Activated CD8-positive, alpha-beta T cell treated with anti-CD3 and anti-CD28 coated beads for 36 hours (primary cell): Measurements from ENCODE around the gene SLC6A13. TPM values are rescaled to one million over a fixed set of nuclear protein-coding genes. Genes with fewer than 3 reads are reported as not detected.

ENCODE experiments used
- ATAC-seq: fragments of 200-7000 bp; cut with Tn5 transposase; one replicate; pipeline ENCODE4 v1.10.0; 2021; ENCODE audit warnings: mild to moderate bottlenecking, moderate library complexity
- CTCF ChIA-PET: fragments of 350-600 bp; sonication (Branson Sonifier 250); formaldehyde crosslinking; loops from one replicate; lab custom pipeline; 2021; ENCODE audit warnings: antibody characterized with exemption; lab: Charles Lee
- POLR2A ChIA-PET: fragments of 350-600 bp; sonication (Branson Sonifier 250); formaldehyde crosslinking; loops from one replicate; lab custom pipeline; 2021; ENCODE audit warnings: antibody characterized with exemption; lab: Charles Lee
- DNase-seq: peaks from one replicate; pipeline ENCODE4 v3.0.0-alpha.2; 2020
- H3K27ac Mint-ChIP-seq: one replicate; pipeline ENCODE4 v1.8.0; 2021; ENCODE audit warnings: mild to moderate bottlenecking, mixed read lengths
- H3K27me3 Mint-ChIP-seq: one replicate; pipeline ENCODE4 v1.8.0; 2021; ENCODE audit warnings: mixed read lengths
- H3K36me3 Mint-ChIP-seq: one replicate; pipeline ENCODE4 v1.8.0; 2021; ENCODE audit warnings: low read depth, mixed read lengths
- H3K4me1 Mint-ChIP-seq: one replicate; pipeline ENCODE4 v1.8.0; 2021; ENCODE audit warnings: low read depth, mixed read lengths
- H3K4me3 Mint-ChIP-seq: one replicate; pipeline ENCODE4 v1.8.0; 2021; ENCODE audit warnings: mild to moderate bottlenecking, moderate library complexity, mixed read lengths
- H3K9me3 Mint-ChIP-seq: one replicate; pipeline ENCODE4 v1.8.0; 2021; ENCODE audit warnings: mixed read lengths
- intact Hi-C: fragments of 100-400 bp; cut with micrococcal nuclease; formaldehyde crosslinking; loops from one replicate; pipeline ENCODE4 v1.10.0; 2022
- total RNA-seq, 2 experiments: library from RNA; stranded (reverse); gene quantifications; one replicate each; pipeline ENCODE4 v1.2.3, GENCODE V29; 2021
- TF ChIP-seq, protein P1 (sequence below): fragments of 200-600 bp; IDR thresholded peaks from one replicate; pipeline ENCODE4 v1.8.0; 2022; ENCODE audit warnings: antibody characterized with exemption, mild to moderate bottlenecking

The SLC6A13 gene
- total RNA-seq, 2 experiments from 2014 or later = not detected

DNA sequence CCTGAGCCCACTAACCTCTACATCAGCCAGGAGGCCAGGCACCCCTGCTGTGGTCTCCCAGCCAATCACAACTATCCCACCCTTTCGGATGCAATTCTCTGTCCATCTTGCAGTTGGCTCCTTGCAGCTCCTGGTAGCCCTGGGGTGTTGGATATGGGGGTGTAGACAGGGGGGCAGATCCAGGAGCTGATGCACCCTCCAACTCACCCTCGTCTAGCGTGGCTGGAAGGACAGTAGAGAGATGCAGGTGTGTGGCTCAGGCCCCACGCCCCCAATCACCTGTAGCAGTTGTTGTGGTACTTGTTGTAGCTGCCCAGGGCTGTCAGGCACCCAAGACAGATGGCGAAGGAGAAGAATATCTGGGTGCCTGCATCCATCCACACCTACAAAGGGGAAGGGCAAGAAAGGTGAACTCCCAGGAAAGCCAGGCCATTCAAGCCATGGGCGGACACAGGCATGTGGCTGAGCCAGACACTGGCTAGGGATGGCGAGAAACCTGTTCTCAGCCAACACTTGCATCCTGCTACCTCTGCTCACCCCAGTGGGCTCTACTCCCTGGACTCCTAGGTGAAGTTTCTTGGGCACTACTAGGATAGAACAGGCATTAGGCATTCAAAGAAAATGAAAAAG lies 35.2 kb downstream of the SLC6A13 start:
- no peaks in the 10 kb centered on the region for H3K9me3 Mint-ChIP-seq
- DNase-seq (no peak), ATAC-seq (no peak)
- H3K4me3 Mint-ChIP-seq = no peak overlapping the region
- no peaks in the 10 kb centered on the region for H3K4me1 Mint-ChIP-seq
- ChIA-PET CTCF (no interaction called here), POLR2A (no interaction called here)
- intact Hi-C loops = no loop called here
- TF ChIP-seq, protein P1, sequence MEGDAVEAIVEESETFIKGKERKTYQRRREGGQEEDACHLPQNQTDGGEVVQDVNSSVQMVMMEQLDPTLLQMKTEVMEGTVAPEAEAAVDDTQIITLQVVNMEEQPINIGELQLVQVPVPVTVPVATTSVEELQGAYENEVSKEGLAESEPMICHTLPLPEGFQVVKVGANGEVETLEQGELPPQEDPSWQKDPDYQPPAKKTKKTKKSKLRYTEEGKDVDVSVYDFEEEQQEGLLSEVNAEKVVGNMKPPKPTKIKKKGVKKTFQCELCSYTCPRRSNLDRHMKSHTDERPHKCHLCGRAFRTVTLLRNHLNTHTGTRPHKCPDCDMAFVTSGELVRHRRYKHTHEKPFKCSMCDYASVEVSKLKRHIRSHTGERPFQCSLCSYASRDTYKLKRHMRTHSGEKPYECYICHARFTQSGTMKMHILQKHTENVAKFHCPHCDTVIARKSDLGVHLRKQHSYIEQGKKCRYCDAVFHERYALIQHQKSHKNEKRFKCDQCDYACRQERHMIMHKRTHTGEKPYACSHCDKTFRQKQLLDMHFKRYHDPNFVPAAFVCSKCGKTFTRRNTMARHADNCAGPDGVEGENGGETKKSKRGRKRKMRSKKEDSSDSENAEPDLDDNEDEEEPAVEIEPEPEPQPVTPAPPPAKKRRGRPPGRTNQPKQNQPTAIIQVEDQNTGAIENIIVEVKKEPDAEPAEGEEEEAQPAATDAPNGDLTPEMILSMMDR = no peak
- H3K27ac Mint-ChIP-seq = no peak overlapping the region
- peaks cover 2% of the 10 kb centered on the region for H3K27me3 Mint-ChIP-seq
- no peaks in the 10 kb centered on the region for H3K36me3 Mint-ChIP-seq

DNA sequence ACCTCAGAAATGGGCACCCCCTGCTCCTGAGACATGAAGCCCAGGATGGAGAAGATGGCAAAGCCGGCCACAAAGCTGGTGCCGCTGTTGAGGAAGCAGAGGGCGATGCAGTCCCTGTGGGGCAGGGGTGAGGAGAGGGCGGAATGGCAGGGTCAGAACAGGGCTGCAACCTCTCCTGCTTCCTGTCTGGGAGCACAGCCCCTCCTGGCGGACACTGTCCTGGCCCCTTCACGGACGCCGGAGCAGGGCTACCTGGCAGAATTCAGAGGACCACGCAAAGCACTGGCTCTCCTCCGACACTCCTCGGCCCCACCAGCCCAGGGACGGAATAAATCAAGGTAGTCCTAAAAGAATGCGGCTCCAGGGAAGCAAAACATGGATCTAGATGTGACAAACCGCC lies 36.2 kb downstream of the SLC6A13 start:
- intact Hi-C loops = no loop called here
- Mint-ChIP-seq H3K9me3 (no peaks in the 10 kb centered on the region), H3K36me3 (no peaks in the 10 kb centered on the region)

DNA sequence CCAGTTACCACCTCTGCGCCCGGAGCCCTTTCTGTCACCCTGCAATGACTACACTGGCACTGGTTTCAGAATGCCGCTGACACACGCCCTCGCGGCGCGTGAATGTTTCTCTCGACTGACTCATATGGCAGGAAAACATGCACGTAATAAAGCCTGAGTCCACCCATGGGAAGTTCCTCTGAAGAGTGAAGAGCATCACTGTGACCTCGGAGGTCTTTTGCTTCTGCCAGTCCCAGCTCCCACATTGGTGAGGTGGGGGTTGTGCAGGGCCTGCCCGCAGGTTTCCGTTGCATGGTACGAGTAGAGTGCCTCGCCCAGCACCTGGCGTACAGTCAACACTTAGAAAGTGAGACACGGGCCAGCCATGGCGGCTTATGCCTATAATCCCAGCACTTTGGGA lies 37.6 kb downstream of the SLC6A13 start:
- no peak overlapping the region for H3K27ac Mint-ChIP-seq
- H3K4me1 Mint-ChIP-seq = no peaks in the 10 kb centered on the region
- H3K27me3 Mint-ChIP-seq = peaks cover 2% of the 10 kb centered on the region
- ChIA-PET CTCF (no interaction called here), POLR2A (no interaction called here)
- DNase-seq (no peak), ATAC-seq (no peak)
- intact Hi-C loops = no loop called here
- H3K9me3 Mint-ChIP-seq = no peaks in the 10 kb centered on the region
- TF ChIP-seq, protein P1 = no peak
- no peak overlapping the region for H3K4me3 Mint-ChIP-seq
- no peaks in the 10 kb centered on the region for H3K36me3 Mint-ChIP-seq

More for the DNA sequence above, 36.2 kb downstream of the SLC6A13 start:
- no peak overlapping the region for H3K27ac Mint-ChIP-seq
- H3K4me1 Mint-ChIP-seq = no peaks in the 10 kb centered on the region
- H3K4me3 Mint-ChIP-seq = no peak overlapping the region
- DNase-seq (no peak), ATAC-seq (no peak)
- POLR2A ChIA-PET = no interaction called here
- CTCF ChIA-PET = no interaction called here
- H3K27me3 Mint-ChIP-seq = peaks cover 2% of the 10 kb centered on the region
- TF ChIP-seq, protein P1 = no peak

DNA sequence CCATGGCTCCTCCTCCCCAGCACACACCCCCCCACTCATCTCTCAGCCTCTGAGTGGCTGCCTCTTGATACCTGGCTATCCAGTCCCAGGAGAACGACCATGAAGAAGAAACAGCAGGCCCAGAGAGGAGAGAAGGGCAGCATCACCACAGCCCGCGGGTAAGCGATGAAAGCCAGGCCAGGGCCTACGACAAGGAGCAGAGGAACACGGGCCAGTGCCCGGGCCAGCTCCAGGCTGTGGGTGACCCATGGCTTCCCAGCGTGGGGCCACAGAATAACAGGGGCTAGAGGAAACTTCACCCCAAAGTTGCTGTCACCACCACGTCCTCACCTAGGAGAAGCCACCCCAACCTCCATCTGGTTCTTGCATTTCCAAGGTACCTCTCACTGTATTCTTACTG lies 38.3 kb downstream of the SLC6A13 start:
- no peaks in the 10 kb centered on the region for H3K9me3 Mint-ChIP-seq
- no peak overlapping the region for H3K27ac Mint-ChIP-seq
- peaks cover 2% of the 10 kb centered on the region for H3K27me3 Mint-ChIP-seq
- ATAC-seq (no peak), DNase-seq (no peak)
- no peaks in the 10 kb centered on the region for H3K36me3 Mint-ChIP-seq
- H3K4me3 Mint-ChIP-seq = no peak overlapping the region
- intact Hi-C loops = no loop called here
- TF ChIP-seq, protein P1 = no peak
- POLR2A ChIA-PET = no interaction called here
- CTCF ChIA-PET = no interaction called here
- H3K4me1 Mint-ChIP-seq = no peaks in the 10 kb centered on the region

DNA sequence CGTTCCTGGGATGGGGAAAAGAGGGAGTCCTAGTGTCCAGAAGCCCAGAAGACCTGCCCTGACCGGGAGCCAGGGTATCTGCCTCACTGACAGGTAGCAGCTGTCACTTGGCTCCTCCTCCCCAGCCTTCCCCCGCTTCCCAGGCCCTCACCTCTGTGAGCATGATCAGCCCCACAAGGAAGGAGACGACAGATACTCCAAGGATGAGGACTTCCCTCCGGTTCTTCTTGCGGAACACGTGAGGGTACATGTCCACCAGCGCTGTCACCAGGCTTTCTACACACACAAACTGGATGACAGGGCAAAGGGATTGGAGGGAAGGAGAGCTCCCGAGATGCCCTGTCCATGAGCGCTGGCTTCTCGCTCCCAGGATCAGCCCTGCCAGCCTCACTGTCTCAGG lies 38.8 kb downstream of the SLC6A13 start:
- intact Hi-C loops = no loop called here
- DNase-seq (no peak), ATAC-seq (no peak)
- TF ChIP-seq, protein P1 = no peak
- ChIA-PET POLR2A (interaction anchor here (0.8 kb wide), 1 partner anchor 13 kb away, joined by 4 read pairs; no protein-coding TSS in a partner anchor), CTCF (interaction anchor here (1.1 kb wide), 1 partner anchor 52 kb away, joined by 3 read pairs; no protein-coding TSS in a partner anchor)
- no peaks in the 10 kb centered on the region for H3K9me3 Mint-ChIP-seq
- H3K27ac Mint-ChIP-seq = no peak overlapping the region
- no peaks in the 10 kb centered on the region for H3K36me3 Mint-ChIP-seq
- H3K4me3 Mint-ChIP-seq = no peak overlapping the region
- no peaks in the 10 kb centered on the region for H3K4me1 Mint-ChIP-seq
- peaks cover 2% of the 10 kb centered on the region for H3K27me3 Mint-ChIP-seq
